ENCODE results near the gene TUBB4A.
A peak's percentile ranks its signal among the peaks of the same experiment; 100 is the strongest.

Gene TUBB4A

GRCh38 chr19:6491802-6492592, 10.1 kb downstream of the TUBB4A start:
- no peak for DNase-seq

- no peak for DNase-seq
These were observed 12.0 kb downstream of the TUBB4A start for GRCh38 chr19:6490134-6490533.

- DNase-seq, result no peak
These were observed 12.6 kb downstream of the TUBB4A start for GRCh38 chr19:6489278-6490061.

- DNase-seq, result no peak
These were observed 17.3 kb downstream of the TUBB4A start for GRCh38 chr19:6484831-6485230.

GRCh38 chr19:6484230-6484629, 17.9 kb downstream of the TUBB4A start:
- no peak for DNase-seq

GRCh38 chr19:6483235-6483634, 18.9 kb downstream of the TUBB4A start:
- DNase-seq, result no peak

- DNase-seq, result no peak
These were observed 19.8 kb downstream of the TUBB4A start for GRCh38 chr19:6482343-6482686.

- no peak for DNase-seq
These were observed 20.4 kb downstream of the TUBB4A start, which contains the start of gene DENND1C for GRCh38 chr19:6481541-6482342. TSS of gene DENND1C (minus strand) at chr19:6481787. CDS start at chr19:6481695, 92 bp downstream.

GRCh38 chr19:6480848-6481415, 21.2 kb downstream of the TUBB4A start:
- no peak for DNase-seq

- DNase-seq, result no peak
These were observed 22.2 kb downstream of the TUBB4A start for GRCh38 chr19:6479836-6480398.

- no peak for DNase-seq
These were observed 23.3 kb downstream of the TUBB4A start for GRCh38 chr19:6478815-6479214.

- no peak for DNase-seq
These were observed 25.1 kb downstream of the TUBB4A start for GRCh38 chr19:6476896-6477431.

- peak; percentile 82 for DNase-seq
These were observed 25.8 kb downstream of the TUBB4A start for GRCh38 chr19:6476155-6476895.

- DNase-seq, result no peak
These were observed 26.6 kb downstream of the TUBB4A start for GRCh38 chr19:6475321-6476108.

- DNase-seq, result no peak
These were observed 28.5 kb downstream of the TUBB4A start for GRCh38 chr19:6473647-6474046.

GRCh38 chr19:6472713-6473112, 29.4 kb downstream of the TUBB4A start:
- no peak for DNase-seq

- no peak for DNase-seq
These were observed 31.0 kb downstream of the TUBB4A start for GRCh38 chr19:6471076-6471475.

GRCh38 chr19:6470173-6470572, 31.9 kb downstream of the TUBB4A start:
- DNase-seq, result no peak

- DNase-seq, result no peak
These were observed 34.7 kb downstream of the TUBB4A start for GRCh38 chr19:6467384-6467783.

GRCh38 chr19:6466526-6467248, 35.4 kb downstream of the TUBB4A start:
- DNase-seq, result no peak

Measured in DMS153 (cell line).